A549 (cell line): ENCODE measurements around the gene MAST2.

Source experiments
- FOSL2 ChIP-seq, 2 experiments: fragments of 450-650 bp in 1 of 2; fragments of >200 bp in 1 of 2; sonication (Bioruptor Twin) in 1 of 2; formaldehyde crosslinking; IDR thresholded peaks; 2 replicates each; pipeline versions ENCODE4 v1.5.0 to v1.6.1; 2016 to 2020; ENCODE audit warnings: mild to moderate bottlenecking in 1 of 2, moderate library complexity in 1 of 2
- MAZ ChIP-seq: fragments of 150-350 bp; IDR thresholded peaks from 2 replicates; pipeline ENCODE4 v1.6.1; 2014; ENCODE audit warnings: antibody characterized with exemption, low read depth, low read length, borderline replicate concordance
- NR3C1 ChIP-seq: fragments of >200 bp; sonication (Bioruptor Twin); formaldehyde crosslinking; IDR thresholded peaks from 3 replicates; pipeline ENCODE4 v1.6.1; 2017
- POLR2A ChIP-seq: IDR thresholded peaks from 2 replicates; pipeline ENCODE4 v1.6.1; 2012; ENCODE audit warnings: mild to moderate bottlenecking, low read length
- RAD21 ChIP-seq, 2 experiments: fragments of >200 bp in 1 of 2; sonication (Bioruptor Twin) in 1 of 2; formaldehyde crosslinking in 1 of 2; IDR thresholded peaks in 1 of 2; conservative IDR thresholded peaks in 1 of 2; 2 replicates in 1 of 2; 3 replicates in 1 of 2; pipeline ENCODE4 v1.6.1; 2012 to 2018; ENCODE audit warnings: inconsistent platforms in 1 of 2
- TF ChIP-seq, protein P1 (sequence below): fragments of >200 bp; sonication (Bioruptor Twin); formaldehyde crosslinking; IDR thresholded peaks from 3 replicates; pipeline ENCODE4 v1.5.1; 2016

DNA sequence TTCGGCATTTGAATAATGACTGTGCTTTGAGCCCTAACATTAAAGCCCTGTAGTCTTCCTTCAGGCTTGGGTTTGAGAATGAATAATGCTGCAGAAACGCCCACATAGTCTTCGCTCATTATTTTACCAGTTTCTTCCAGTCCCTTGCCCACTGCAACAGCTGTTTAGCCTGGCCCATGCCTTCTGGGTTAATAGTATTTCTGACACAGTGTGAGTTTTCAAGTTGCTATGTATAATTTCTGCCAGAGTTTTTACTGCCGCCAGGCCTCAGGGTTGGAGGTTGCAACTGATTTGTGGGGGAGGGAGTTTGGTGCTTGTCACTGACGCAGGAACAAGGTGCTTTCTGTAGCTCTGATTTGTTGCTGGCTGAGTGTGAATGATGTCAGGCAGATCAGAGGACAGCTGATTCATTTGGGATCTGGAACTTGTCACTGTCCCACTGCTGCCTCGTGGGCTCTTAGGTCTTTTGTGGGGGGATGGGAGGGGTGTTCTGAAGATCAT, 109.8 kb downstream of the MAST2 start:
- TF ChIP-seq NR3C1 (no peak), POLR2A (no peak), RAD21 (conservative IDR thresholded peaks at IDR 0.05 in 1 of 2, IDR thresholded peaks at IDR 0.05 in 1 of 2) (no peak), FOSL2 (IDR thresholded peaks at IDR 0.05) (no peak), FOSL2 (CRISPR knock-in tag; IDR thresholded peaks at IDR 0.05) (no peak), MAZ (no peak)
- TF ChIP-seq, protein P1, sequence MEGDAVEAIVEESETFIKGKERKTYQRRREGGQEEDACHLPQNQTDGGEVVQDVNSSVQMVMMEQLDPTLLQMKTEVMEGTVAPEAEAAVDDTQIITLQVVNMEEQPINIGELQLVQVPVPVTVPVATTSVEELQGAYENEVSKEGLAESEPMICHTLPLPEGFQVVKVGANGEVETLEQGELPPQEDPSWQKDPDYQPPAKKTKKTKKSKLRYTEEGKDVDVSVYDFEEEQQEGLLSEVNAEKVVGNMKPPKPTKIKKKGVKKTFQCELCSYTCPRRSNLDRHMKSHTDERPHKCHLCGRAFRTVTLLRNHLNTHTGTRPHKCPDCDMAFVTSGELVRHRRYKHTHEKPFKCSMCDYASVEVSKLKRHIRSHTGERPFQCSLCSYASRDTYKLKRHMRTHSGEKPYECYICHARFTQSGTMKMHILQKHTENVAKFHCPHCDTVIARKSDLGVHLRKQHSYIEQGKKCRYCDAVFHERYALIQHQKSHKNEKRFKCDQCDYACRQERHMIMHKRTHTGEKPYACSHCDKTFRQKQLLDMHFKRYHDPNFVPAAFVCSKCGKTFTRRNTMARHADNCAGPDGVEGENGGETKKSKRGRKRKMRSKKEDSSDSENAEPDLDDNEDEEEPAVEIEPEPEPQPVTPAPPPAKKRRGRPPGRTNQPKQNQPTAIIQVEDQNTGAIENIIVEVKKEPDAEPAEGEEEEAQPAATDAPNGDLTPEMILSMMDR, result no peak
